Neural progenitor cell (in vitro differentiated cells): ENCODE data around the gene COG2. TPM values are rescaled to one million over a fixed set of nuclear protein-coding genes. Genes with fewer than 3 reads are reported as not detected.

Experiments used
- DNase-seq: peaks from one replicate; pipeline ENCODE4 v3.0.0-alpha.2; 2016; ENCODE audit warnings: low spot score
- H2AFZ ChIP-seq: fragments of 200-600 bp; sonication (generic); replicated peaks from 2 replicates; pipeline ENCODE4 v1.6.1; 2016; ENCODE audit warnings: antibody characterized with exemption
- H3F3A ChIP-seq: fragments of 200-600 bp; sonication (generic); 2 replicates; pipeline ENCODE4 v1.6.1; 2016; ENCODE audit warnings: antibody characterized with exemption, low read depth
- H3K27ac ChIP-seq: fragments of 200-600 bp; sonication (generic); 2 replicates; pipeline ENCODE4 v1.5.1; 2016; ENCODE audit warnings: mild to moderate bottlenecking
- H3K27me3 ChIP-seq: fragments of 200-600 bp; sonication (generic); 2 replicates; pipeline ENCODE4 v1.6.1; 2016; ENCODE audit warnings: mild to moderate bottlenecking, moderate library complexity
- H3K36me3 ChIP-seq: fragments of 200-600 bp; sonication (generic); 2 replicates; pipeline ENCODE4 v1.5.1; 2016
- H3K4me1 ChIP-seq: fragments of 200-600 bp; sonication (generic); 2 replicates; pipeline ENCODE4 v1.6.1; 2016; ENCODE audit warnings: mixed run types
- H3K4me2 ChIP-seq: fragments of 200-600 bp; sonication (generic); 2 replicates; pipeline ENCODE4 v1.6.1; 2016
- H3K4me3 ChIP-seq: fragments of 200-600 bp; sonication (generic); 2 replicates; pipeline ENCODE4 v1.5.1; 2016
- H3K79me2 ChIP-seq: fragments of 200-600 bp; sonication (generic); 2 replicates; pipeline ENCODE4 v1.6.1; 2016; ENCODE audit warnings: low read depth
- H3K9ac ChIP-seq: fragments of 200-600 bp; sonication (generic); 2 replicates; pipeline ENCODE4 v1.6.1; 2016
- H3K9me3 ChIP-seq: fragments of 200-600 bp; sonication (generic); 2 replicates; pipeline ENCODE4 v1.5.1; 2016; ENCODE audit warnings: low read depth
- H4K20me1 ChIP-seq: fragments of 200-600 bp; sonication (generic); 2 replicates; pipeline ENCODE4 v1.6.1; 2016; ENCODE audit warnings: low read depth
- H3K27ac Mint-ChIP-seq: 3 replicates; pipeline ENCODE4 v1.8.0; 2021; ENCODE audit warnings: mixed read lengths
- H3K27me3 Mint-ChIP-seq: 2 replicates; pipeline ENCODE4 v1.8.0; 2022; ENCODE audit warnings: low read depth, mild to moderate bottlenecking, inconsistent platforms, moderate library complexity, mixed read lengths; ENCODE audit not compliant: insufficient read depth
- H3K36me3 Mint-ChIP-seq: 3 replicates; pipeline ENCODE4 v1.8.0; 2021; ENCODE audit warnings: mixed read lengths
- H3K4me1 Mint-ChIP-seq: 3 replicates; pipeline ENCODE4 v1.8.0; 2021; ENCODE audit warnings: mixed read lengths
- H3K4me3 Mint-ChIP-seq: 3 replicates; pipeline ENCODE4 v1.8.0; 2021; ENCODE audit warnings: mild to moderate bottlenecking, moderate library complexity, mixed read lengths
- H3K9me3 Mint-ChIP-seq: 3 replicates; pipeline ENCODE4 v1.8.0; 2020; ENCODE audit warnings: mixed read lengths
- EZH2 ChIP-seq: fragments of 200-600 bp; sonication (generic); IDR thresholded peaks from 2 replicates; pipeline ENCODE4 v1.6.1; 2017; ENCODE audit warnings: antibody characterized with exemption, mild to moderate bottlenecking, moderate library complexity
- EZH2phosphoT487 ChIP-seq: fragments of 200-600 bp; sonication (generic); IDR thresholded peaks from 2 replicates; pipeline ENCODE4 v1.6.1; 2017; ENCODE audit warnings: antibody characterized with exemption
- total RNA-seq: library from RNA; depleted of rRNA; stranded (reverse); fragments of >200 nt; gene quantifications from 2 replicates; pipeline ENCODE4 v1.2.3, GENCODE V29; 2015; ENCODE audit warnings: low replicate concordance
- TF ChIP-seq, protein P1 (sequence below): fragments of 200-600 bp; sonication (generic); IDR thresholded peaks from 2 replicates; pipeline ENCODE4 v1.5.1; 2017; ENCODE audit warnings: antibody characterized with exemption, mild to moderate bottlenecking

COG2 gene
- total RNA-seq, 1 donor from 2014 or later, result 38.9 TPM

DNA sequence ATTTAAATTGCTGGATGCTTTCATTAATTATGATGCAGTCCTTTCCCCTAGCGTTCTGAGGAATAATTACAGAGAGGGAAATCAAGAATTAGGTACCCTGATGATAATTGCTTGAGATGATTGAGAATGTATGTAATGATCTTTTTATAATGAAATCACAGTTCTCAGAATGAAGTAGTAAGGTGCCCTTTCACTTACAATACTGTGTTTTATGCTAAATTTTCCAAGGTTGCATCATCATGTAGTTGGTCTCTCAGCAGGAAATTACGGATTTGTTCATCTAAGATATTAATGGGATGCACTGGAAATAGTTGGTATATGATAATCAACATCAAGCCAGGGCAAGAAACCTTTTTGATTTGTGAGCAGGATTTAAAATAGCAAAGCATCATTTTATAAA is 37.5 kb downstream of the COG2 start:
- H3K27me3 Mint-ChIP-seq, result no peaks in the 10 kb centered on the region
- TF ChIP-seq, protein P1, sequence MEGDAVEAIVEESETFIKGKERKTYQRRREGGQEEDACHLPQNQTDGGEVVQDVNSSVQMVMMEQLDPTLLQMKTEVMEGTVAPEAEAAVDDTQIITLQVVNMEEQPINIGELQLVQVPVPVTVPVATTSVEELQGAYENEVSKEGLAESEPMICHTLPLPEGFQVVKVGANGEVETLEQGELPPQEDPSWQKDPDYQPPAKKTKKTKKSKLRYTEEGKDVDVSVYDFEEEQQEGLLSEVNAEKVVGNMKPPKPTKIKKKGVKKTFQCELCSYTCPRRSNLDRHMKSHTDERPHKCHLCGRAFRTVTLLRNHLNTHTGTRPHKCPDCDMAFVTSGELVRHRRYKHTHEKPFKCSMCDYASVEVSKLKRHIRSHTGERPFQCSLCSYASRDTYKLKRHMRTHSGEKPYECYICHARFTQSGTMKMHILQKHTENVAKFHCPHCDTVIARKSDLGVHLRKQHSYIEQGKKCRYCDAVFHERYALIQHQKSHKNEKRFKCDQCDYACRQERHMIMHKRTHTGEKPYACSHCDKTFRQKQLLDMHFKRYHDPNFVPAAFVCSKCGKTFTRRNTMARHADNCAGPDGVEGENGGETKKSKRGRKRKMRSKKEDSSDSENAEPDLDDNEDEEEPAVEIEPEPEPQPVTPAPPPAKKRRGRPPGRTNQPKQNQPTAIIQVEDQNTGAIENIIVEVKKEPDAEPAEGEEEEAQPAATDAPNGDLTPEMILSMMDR, result no peak
- TF ChIP-seq EZH2, result no peak

DNA sequence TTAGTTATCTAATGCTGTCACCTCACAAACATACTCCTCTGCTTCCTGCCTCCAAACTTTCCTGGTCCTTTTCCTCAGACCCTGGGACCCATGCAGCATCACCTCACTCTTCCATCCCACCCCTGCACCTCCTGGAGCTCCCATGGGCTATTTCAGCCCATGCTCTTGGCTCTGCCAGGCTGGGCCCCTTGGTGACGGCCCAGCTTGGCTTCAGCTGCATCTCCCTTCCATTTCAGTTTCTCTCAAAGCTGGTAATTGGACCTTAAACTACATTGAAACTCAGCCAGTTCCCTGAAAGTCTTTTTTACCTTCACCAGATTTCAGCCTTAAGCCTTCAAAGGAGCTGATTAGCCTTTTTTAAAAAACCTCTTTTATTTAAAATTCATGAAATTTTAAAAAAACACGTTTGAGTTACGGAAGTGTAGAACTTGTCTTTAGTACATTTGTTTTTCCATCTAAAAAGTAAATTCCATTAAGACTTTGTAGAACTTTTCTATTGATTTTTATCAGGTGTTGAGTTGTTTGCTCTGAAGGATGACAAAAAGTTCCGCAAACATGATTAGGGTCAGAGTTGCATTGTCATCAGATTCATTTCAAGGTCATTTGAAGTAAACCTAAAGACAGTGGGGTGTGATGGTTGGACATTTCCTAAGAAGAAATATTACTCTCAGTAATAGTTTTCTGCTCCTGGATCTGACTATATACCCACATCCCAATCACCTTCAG is 38.2 kb downstream of the COG2 start:
- no peaks in the 10 kb centered on the region for H3K9me3 Mint-ChIP-seq
- Histone ChIP-seq H3F3A (no peaks in the 10 kb centered on the region), H3K4me2 (no peak overlapping the region), H3K27me3 (no peaks in the 10 kb centered on the region), H3K79me2 (no peaks in the 10 kb centered on the region), H2AFZ (no peak overlapping the region), H3K27ac (no peak overlapping the region), H3K9ac (no peak overlapping the region), H3K36me3 (peaks cover 37% of the 10 kb centered on the region), H4K20me1 (no peaks in the 10 kb centered on the region), H3K4me3 (no peak overlapping the region), H3K4me1 (no peaks in the 10 kb centered on the region), H3K9me3 (no peaks in the 10 kb centered on the region)
- TF ChIP-seq EZH2phosphoT487, result no peak
- TF ChIP-seq EZH2, result no peak
- TF ChIP-seq, protein P1, result no peak
- no peaks in the 10 kb centered on the region for H3K27me3 Mint-ChIP-seq
- no peak overlapping the region for H3K4me3 Mint-ChIP-seq
- H3K4me1 Mint-ChIP-seq, result no peaks in the 10 kb centered on the region
- no peak for DNase-seq
- no peak overlapping the region for H3K27ac Mint-ChIP-seq
- H3K36me3 Mint-ChIP-seq, result peaks cover 36% of the 10 kb centered on the region

More for the DNA sequence above, 37.5 kb downstream of the COG2 start:
- H2AFZ ChIP-seq, result no peak overlapping the region
- no peaks in the 10 kb centered on the region for H3K4me1 ChIP-seq
- Mint-ChIP-seq H3K9me3 (no peaks in the 10 kb centered on the region), H3K27ac (no peak overlapping the region), H3K4me3 (no peak overlapping the region), H3K4me1 (no peaks in the 10 kb centered on the region), H3K36me3 (peaks cover 38% of the 10 kb centered on the region)
- no peak overlapping the region for H3K27ac ChIP-seq
- no peaks in the 10 kb centered on the region for H4K20me1 ChIP-seq
- H3F3A ChIP-seq, result no peaks in the 10 kb centered on the region
- H3K36me3 ChIP-seq, result peaks cover 40% of the 10 kb centered on the region
- no peak for DNase-seq
- H3K79me2 ChIP-seq, result no peaks in the 10 kb centered on the region
- H3K9ac ChIP-seq, result no peak overlapping the region
- H3K4me3 ChIP-seq, result no peak overlapping the region
- no peaks in the 10 kb centered on the region for H3K27me3 ChIP-seq
- H3K4me2 ChIP-seq, result no peak overlapping the region
- H3K9me3 ChIP-seq, result no peaks in the 10 kb centered on the region

DNA sequence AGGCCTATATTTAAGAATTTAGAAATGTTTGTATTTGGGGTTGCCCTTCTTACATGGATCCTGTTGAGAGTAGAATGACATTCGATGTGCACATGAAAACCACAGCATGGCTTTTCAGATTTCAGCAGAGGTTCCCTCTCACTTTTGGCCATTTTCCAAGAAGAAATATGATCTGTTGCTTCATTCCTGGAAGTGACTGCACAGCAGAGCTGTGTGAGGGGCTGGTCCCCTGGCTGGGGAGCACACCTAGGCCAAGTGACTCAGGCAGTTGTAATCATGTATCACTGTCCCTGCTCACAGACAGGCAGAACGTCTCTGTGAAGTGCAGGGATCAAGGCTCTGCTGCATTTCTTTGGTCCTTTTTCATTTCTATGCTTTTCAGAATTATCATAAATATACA is 39.3 kb downstream of the COG2 start:
- Histone ChIP-seq H3K4me3 (no peak overlapping the region), H3K27ac (no peak overlapping the region), H3K4me1 (no peaks in the 10 kb centered on the region), H2AFZ (no peak overlapping the region), H3K9ac (no peak overlapping the region), H3K79me2 (no peaks in the 10 kb centered on the region), H3K4me2 (no peak overlapping the region), H3F3A (no peaks in the 10 kb centered on the region), H3K27me3 (no peaks in the 10 kb centered on the region), H3K36me3 (peaks cover 32% of the 10 kb centered on the region), H4K20me1 (no peaks in the 10 kb centered on the region), H3K9me3 (no peaks in the 10 kb centered on the region)
- H3K36me3 Mint-ChIP-seq, result peaks cover 26% of the 10 kb centered on the region
- H3K4me1 Mint-ChIP-seq, result no peaks in the 10 kb centered on the region
- no peaks in the 10 kb centered on the region for H3K9me3 Mint-ChIP-seq
- TF ChIP-seq, protein P1, result no peak
- TF ChIP-seq EZH2phosphoT487 (no peak), EZH2 (no peak)
- no peak overlapping the region for H3K4me3 Mint-ChIP-seq
- DNase-seq, result no peak
- no peak overlapping the region for H3K27ac Mint-ChIP-seq
- H3K27me3 Mint-ChIP-seq, result no peaks in the 10 kb centered on the region
